GM12865 (cell line): ENCODE measurements around the gene SHH.

ENCODE experiments used
- DNase-seq: peaks from one replicate; pipeline ENCODE4 v3.0.0; 2010; ENCODE audit warnings: low read depth
- H3K4me3 ChIP-seq: 2 replicates; pipeline ENCODE4 v1.5.1; 2011; ENCODE audit warnings: mild to moderate bottlenecking, low read depth, low read length, control low read depth
- TF ChIP-seq, protein P1 (sequence below): IDR thresholded peaks from 2 replicates; pipeline ENCODE4 v1.5.1; 2011; ENCODE audit warnings: low read length, control low read depth, low read depth, inconsistent platforms; ENCODE audit not compliant: insufficient read depth; ENCODE audit errors: missing control alignments

SHH gene

DNA sequence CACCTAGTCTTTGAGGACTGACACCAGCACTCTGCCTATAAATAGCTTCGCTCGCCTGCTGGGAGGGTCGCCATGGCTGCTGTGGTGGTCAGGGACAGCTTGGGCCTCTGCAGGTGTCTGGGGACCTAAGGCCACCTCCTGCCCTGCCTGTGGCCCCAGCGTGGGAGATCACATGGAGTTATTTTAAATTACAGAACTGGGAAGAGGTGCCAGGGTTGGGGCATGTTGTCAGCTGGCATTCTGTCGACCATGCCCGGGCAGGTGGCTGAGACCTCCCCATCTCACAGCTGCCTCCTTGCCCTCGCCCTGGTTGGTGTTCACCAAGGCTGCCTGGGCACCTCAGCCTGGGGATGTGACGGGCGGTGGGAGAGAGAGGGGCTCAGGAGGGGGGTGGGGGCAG is 18.1 kb downstream of the SHH start:
- no peak overlapping the region for H3K4me3 ChIP-seq
- DNase-seq, result no peak
- TF ChIP-seq, protein P1, sequence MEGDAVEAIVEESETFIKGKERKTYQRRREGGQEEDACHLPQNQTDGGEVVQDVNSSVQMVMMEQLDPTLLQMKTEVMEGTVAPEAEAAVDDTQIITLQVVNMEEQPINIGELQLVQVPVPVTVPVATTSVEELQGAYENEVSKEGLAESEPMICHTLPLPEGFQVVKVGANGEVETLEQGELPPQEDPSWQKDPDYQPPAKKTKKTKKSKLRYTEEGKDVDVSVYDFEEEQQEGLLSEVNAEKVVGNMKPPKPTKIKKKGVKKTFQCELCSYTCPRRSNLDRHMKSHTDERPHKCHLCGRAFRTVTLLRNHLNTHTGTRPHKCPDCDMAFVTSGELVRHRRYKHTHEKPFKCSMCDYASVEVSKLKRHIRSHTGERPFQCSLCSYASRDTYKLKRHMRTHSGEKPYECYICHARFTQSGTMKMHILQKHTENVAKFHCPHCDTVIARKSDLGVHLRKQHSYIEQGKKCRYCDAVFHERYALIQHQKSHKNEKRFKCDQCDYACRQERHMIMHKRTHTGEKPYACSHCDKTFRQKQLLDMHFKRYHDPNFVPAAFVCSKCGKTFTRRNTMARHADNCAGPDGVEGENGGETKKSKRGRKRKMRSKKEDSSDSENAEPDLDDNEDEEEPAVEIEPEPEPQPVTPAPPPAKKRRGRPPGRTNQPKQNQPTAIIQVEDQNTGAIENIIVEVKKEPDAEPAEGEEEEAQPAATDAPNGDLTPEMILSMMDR, result no peak

DNA sequence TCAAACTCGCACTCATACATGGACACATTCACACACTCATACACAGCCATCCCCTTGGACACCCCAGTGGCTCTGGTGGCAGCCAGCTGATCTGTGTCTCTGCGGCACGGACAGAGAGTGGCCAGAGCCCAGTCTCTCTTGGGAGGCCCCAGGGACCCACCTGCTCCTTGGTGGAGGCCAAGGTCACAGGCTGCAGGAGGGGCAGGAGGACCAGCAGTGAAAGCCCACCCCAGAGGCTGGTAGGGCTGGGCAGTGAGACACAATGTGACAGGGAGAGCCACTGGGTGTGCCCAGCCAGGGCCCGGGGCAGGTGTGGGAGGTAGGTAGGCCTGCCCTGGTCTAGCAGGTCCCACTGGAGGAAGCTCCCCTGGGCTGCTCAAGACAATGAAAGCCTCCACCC is 18.5 kb downstream of the SHH start:
- no peak overlapping the region for H3K4me3 ChIP-seq
- TF ChIP-seq, protein P1, result no peak
- DNase-seq, result no peak

DNA sequence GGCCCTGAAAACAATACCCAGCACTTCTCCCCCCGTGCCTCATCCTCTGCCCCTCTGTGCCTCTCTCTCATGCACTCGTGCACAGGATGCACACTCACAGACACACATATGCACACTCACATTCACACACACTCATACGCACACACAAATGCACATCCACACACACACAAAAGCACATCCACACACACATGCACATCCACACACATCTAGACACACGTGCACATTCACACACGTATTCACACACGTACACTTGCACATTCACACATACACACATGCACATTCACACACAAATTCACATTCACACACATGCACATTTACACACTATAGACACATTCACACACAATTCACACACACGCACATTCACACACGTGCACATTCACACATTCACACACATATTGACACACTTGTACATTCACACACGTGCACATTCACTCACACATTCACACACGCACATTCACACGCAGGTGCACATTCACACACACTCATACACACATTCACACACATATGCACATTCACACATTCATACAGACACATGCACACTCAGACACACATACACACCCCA is 19.2 kb downstream of the SHH start:
- H3K4me3 ChIP-seq, result no peak overlapping the region
- TF ChIP-seq, protein P1, result no peak
- no peak for DNase-seq

DNA sequence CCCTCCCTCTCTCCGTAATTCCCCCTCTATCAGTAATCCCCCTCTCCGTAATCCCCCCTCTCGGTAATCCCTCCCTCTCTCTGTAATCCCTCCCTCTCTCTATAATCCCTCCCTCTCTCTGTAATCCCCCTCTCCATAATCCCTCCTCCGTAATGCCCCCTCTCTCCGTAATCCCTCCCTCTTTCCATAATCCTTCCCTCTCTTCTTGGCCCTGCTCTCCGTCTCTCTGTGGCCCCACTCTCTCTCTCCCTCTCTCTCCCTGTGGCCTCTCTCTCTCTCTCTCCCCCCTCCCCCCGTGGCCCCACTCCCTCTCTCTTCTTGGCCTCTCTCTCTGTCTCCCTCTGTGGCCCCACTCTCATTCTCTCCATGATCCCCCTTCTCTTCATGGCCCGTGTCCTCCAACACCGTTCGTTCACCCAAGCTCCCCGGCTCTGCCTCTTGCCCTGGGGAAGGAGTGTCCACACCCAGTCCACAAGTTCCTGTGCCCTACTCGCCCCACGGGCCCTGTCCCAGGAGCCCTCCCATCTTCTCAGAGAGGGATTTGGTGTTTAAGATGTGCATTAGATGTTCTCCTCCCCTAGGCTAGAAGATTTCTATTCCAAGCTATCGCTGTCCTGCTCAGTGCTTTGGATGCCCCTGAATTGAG is 19.8 kb downstream of the SHH start:
- DNase-seq, result no peak
- no peak overlapping the region for H3K4me3 ChIP-seq
- TF ChIP-seq, protein P1, result no peak

DNA sequence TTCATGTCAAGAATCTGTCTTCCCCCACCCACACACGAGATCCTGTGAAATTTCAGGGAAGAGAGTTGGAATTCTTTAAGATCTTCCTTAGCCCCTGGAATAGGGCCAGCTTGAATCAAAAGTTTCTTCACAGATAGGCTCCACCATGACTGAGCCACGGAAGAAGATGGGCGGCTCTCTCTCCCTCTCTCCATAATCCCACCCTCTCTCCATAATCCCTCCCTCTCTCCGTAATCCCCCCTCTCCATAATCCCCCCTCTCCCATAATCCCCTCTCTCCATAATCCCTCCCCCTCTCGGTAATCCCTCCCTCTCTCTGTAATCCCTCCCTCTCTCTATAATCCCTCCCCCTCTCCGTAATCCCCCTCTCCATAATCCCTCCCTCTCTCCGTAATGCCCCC is 20.4 kb downstream of the SHH start:
- TF ChIP-seq, protein P1, result no peak
- no peak for DNase-seq
- H3K4me3 ChIP-seq, result no peak overlapping the region

DNA sequence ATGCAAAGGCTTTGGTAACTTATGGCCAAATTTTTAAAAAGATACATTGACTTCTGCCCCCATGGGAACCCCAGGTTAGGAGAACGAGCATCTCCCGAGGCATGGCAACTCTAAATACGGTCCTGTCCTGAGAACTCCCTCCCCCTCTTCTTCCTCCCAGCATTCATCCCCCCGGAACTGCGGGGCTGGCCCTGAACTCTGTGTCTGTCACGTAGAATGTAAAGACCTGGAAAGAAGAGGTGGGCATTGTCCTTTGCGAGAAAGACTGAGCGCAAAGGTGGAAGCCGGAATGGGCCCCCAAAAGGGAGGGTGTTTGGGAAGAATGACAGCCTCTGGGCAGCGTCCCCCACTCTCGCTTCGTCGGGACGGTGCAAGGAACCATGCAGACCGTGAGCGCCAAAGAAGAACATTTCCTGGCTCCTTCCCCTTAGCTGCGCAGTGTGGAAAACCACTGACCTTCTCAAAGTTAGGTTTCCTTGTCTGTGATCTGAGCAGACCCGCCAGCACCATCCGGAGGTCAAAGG is 21.0 kb downstream of the SHH start:
- H3K4me3 ChIP-seq, result no peak overlapping the region
- TF ChIP-seq, protein P1, result no peak
- no peak for DNase-seq

DNA sequence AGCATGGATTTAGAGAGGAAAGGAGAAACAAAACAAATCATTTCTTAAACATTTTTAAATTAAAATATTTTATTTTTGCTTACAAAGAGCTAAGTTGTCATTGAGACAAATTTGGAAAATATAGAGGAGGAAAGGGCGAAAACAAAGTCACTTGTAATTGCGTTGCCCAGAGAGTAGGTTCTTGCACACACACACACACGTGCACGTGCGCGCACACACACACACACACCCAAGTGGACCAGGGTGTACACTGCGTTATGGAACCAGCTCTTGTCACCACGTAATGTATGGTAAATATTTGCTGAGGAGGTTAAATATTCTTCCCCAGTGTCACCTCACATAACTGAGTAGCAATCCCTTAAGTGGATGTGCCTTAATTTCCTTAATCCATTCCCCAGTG is 21.6 kb downstream of the SHH start:
- H3K4me3 ChIP-seq, result no peak overlapping the region
- DNase-seq, result no peak
- TF ChIP-seq, protein P1, result no peak
